ENCODE measurements around the gene DOK4. TPM values are rescaled to one million over a fixed set of nuclear protein-coding genes. Genes with fewer than 3 reads are reported as not detected.

Gene DOK4
- total RNA-seq, 1 donor from 2014 or later = 23.4 TPM

DNA sequence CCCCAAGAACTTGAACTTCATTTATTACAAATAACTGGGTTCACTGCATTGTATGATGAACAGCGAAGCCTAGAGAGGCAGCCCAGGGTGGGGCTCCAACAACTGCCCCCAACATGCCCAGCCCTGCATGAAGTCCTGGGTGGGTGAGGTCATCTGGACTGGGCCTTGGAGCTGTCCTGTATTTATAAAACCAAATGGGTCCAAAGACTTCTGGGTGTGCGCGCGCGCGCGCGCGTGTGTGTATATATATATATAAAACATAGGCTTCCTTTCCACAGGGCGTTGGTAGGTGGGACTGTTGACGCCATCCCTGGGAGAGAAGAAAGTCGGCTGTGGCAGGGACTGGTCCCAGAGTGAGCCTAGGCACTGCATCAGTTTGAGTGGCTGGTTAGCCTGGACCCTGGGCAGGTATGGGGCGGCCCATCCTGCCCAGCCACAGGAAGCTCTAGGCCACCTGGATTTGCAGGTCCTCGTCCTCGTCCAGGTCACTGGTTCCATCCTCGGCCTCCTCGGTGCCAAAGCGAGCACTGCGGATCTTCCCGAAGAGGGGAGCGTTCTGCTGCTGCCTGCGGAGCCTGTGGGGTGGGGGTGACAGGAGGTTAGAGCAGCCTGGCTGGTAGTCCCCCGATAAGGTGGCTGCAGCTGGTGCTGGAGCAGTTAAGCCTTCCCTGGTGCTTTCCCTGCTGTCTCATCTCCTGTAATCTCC, 26.2 kb upstream of the DOK4 start:
- Mint-ChIP-seq H3K27me3 (ENCODE audit: unreplicated experiment) (peaks cover 11% of the 10 kb centered on the region), H3K27ac (ENCODE audit: unreplicated experiment) (no peak overlapping the region), H3K36me3 (ENCODE audit: unreplicated experiment) (no peaks in the 10 kb centered on the region), H3K9me3 (ENCODE audit: unreplicated experiment) (no peaks in the 10 kb centered on the region), H3K4me1 (ENCODE audit: low read depth, unreplicated experiment) (peaks cover 18% of the 10 kb centered on the region), H3K4me3 (ENCODE audit: unreplicated experiment) (no peak overlapping the region)
- no peak for DNase-seq
- TF ChIP-seq, protein P1, sequence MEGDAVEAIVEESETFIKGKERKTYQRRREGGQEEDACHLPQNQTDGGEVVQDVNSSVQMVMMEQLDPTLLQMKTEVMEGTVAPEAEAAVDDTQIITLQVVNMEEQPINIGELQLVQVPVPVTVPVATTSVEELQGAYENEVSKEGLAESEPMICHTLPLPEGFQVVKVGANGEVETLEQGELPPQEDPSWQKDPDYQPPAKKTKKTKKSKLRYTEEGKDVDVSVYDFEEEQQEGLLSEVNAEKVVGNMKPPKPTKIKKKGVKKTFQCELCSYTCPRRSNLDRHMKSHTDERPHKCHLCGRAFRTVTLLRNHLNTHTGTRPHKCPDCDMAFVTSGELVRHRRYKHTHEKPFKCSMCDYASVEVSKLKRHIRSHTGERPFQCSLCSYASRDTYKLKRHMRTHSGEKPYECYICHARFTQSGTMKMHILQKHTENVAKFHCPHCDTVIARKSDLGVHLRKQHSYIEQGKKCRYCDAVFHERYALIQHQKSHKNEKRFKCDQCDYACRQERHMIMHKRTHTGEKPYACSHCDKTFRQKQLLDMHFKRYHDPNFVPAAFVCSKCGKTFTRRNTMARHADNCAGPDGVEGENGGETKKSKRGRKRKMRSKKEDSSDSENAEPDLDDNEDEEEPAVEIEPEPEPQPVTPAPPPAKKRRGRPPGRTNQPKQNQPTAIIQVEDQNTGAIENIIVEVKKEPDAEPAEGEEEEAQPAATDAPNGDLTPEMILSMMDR (IDR thresholded peaks at IDR 0.05; ENCODE audit: partially characterized antibody, unreplicated experiment) = no peak

DNA sequence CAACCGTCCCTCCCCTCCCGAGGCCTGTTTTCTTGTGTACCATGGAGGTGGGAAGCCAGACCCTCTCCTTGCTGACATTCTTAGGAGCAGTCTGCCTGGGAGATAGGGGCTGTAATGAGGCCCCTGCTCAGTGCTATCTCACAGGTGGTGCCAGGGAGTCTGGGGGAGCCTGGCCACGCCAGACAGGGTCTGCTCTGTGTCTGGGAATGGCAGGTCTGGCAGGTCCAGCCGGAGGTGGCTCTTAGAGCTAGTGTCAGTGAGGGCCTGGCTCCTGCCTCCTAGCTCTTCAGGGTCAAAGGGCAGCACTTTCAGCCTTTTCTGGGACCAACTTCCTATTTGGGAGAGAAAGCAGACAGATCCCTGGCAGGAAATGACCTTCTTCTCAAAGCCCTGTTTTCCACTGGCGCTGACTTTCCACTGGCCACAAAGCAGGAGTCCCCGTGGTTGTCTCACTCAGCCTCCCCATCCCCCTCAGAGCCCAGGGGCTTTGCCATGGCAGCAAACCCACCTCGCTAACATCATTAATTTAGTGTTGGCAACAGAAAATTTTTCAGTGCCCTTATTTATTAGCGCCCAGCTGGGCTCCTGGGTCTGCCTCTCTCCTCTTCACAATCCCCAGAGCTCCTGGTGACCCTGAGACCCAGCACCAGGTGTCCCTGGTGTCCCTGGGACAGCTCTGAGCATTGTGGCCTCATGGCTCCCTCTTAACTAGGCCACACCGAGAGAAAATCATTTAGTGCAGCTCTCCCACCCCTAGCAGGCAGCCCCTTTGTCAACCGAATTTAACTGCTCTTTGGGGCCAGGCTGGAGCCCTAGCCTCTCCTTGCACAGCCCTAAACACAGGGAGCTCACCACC, 24.0 kb upstream of the DOK4 start:
- TF ChIP-seq, protein P1 (IDR thresholded peaks at IDR 0.05; ENCODE audit: partially characterized antibody, unreplicated experiment) = no peak
- Mint-ChIP-seq H3K4me3 (ENCODE audit: unreplicated experiment) (no peak overlapping the region), H3K27me3 (ENCODE audit: unreplicated experiment) (peaks cover 2% of the 10 kb centered on the region), H3K27ac (ENCODE audit: unreplicated experiment) (no peak overlapping the region), H3K9me3 (ENCODE audit: unreplicated experiment) (no peaks in the 10 kb centered on the region), H3K36me3 (ENCODE audit: unreplicated experiment) (no peaks in the 10 kb centered on the region), H3K4me1 (ENCODE audit: low read depth, unreplicated experiment) (peaks cover 16% of the 10 kb centered on the region)
- DNase-seq = no peak

DNA sequence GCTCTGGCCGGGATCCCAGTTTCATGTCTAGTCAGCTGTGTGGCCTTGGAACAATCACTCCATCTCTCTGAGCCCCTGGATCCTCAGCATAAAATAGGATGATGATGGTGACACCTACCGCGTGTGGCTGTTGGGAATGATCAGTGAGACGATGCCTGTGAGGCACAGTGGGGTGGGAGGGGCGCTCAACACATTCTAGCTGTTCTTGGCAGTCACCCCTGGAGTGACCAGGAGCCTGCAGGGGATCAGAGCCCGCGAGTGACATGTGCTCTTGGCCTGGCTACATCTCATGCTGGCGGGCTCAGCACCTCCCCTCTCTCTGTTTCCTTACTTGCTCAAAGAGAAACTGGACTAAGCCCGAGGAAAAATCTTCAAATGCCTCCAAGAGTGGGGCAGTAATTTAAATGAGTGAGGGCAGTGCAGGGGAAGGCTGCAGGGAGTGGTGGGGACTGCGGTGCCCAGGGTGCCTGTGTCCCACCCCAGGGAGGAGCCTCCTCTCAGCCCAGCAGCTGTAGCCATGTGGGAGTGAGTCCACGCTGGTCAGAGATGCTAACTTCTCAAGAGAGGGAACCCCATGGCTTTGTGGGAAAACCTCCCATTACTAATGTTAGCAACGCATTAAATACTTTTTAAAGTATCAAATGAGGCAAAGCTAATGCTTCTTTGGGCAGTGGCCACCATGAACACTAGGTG, 23.1 kb upstream of the DOK4 start:
- no peak for DNase-seq
- H3K4me3 Mint-ChIP-seq (ENCODE audit: unreplicated experiment) = no peak overlapping the region
- H3K4me1 Mint-ChIP-seq (ENCODE audit: low read depth, unreplicated experiment) = peaks cover 15% of the 10 kb centered on the region
- peaks cover 1% of the 10 kb centered on the region for H3K27me3 Mint-ChIP-seq (ENCODE audit: unreplicated experiment)
- TF ChIP-seq, protein P1 (IDR thresholded peaks at IDR 0.05; ENCODE audit: partially characterized antibody, unreplicated experiment) = no peak
- no peak overlapping the region for H3K27ac Mint-ChIP-seq (ENCODE audit: unreplicated experiment)
- H3K9me3 Mint-ChIP-seq (ENCODE audit: unreplicated experiment) = no peaks in the 10 kb centered on the region
- H3K36me3 Mint-ChIP-seq (ENCODE audit: unreplicated experiment) = no peaks in the 10 kb centered on the region

DNA sequence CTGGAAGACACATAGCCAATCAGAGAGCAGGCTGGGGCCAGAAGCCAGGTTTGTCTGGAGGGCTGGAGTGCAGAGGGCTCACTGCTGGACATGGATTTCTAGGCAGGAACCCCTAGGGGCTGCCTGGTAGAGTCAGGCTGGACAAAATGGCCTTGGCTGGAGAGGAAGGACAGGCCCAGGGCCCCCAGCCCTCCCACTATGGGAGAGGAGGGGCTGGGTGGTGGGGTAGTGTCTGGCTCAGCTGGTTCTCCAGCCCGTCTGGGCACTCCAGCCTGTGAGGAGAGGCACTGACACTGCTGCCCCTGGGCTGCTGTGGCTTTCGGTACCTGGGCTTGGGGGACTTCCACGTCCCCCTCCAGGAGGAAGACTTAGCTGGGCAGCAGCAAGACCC, 21.7 kb upstream of the DOK4 start:
- Mint-ChIP-seq H3K9me3 (ENCODE audit: unreplicated experiment) (no peaks in the 10 kb centered on the region), H3K27ac (ENCODE audit: unreplicated experiment) (no peak overlapping the region), H3K4me3 (ENCODE audit: unreplicated experiment) (no peak overlapping the region), H3K27me3 (ENCODE audit: unreplicated experiment) (peaks cover 1% of the 10 kb centered on the region), H3K36me3 (ENCODE audit: unreplicated experiment) (no peaks in the 10 kb centered on the region), H3K4me1 (ENCODE audit: low read depth, unreplicated experiment) (peaks cover 21% of the 10 kb centered on the region)
- TF ChIP-seq, protein P1 (IDR thresholded peaks at IDR 0.05; ENCODE audit: partially characterized antibody, unreplicated experiment) = no peak
- no peak for DNase-seq

Data from glutamatergic neuron (in vitro differentiated cells).